GM10847 (cell line): ENCODE measurements around the gene ZNF181.
A peak's percentile ranks its signal among the peaks of the same experiment; 100 is the strongest.

Source experiments
- POLR2A ChIP-seq: IDR thresholded peaks from 2 replicates; pipeline ENCODE4 v1.6.1; 2011; ENCODE audit not compliant: insufficient read length; ENCODE audit errors: extremely low read depth

The ZNF181 gene

GRCh38 chr19:34732612-34733211 is 1.3 kb upstream of the ZNF181 start:
- TF ChIP-seq POLR2A: no peak

- TF ChIP-seq POLR2A: no peak
Observed at GRCh38 chr19:34733266-34733745, 737 bp upstream of the ZNF181 start.

GRCh38 chr19:34734537-34735103 is 577 bp downstream of the ZNF181 start:
- no peak for TF ChIP-seq POLR2A

GRCh38 chr19:34744896-34745690 is 11.1 kb downstream of the ZNF181 start:
- TF ChIP-seq POLR2A: no peak

- TF ChIP-seq POLR2A: no peak
Observed at GRCh38 chr19:34757441-34757840, 23.4 kb downstream of the ZNF181 start.

- no peak for TF ChIP-seq POLR2A
Observed at GRCh38 chr19:34759218-34759917, 25.3 kb downstream of the ZNF181 start.

GRCh38 chr19:34766386-34766785 is 32.3 kb downstream of the ZNF181 start:
- no peak for TF ChIP-seq POLR2A

GRCh38 chr19:34767951-34768350 is 33.9 kb downstream of the ZNF181 start:
- no peak for TF ChIP-seq POLR2A

- TF ChIP-seq POLR2A: peak; percentile 53
Observed at GRCh38 chr19:34772697-34773554, 38.9 kb downstream of the ZNF181 start, which contains the start of gene ZNF599. Gene ZNF599 (minus strand): TSS chr19:34773215. CDS start chr19:34772841, 374 bp downstream.

- TF ChIP-seq POLR2A: no peak
Observed at GRCh38 chr19:34773555-34773864, 39.5 kb downstream of the ZNF181 start.

GRCh38 chr19:34774857-34775256 is 40.8 kb downstream of the ZNF181 start:
- TF ChIP-seq POLR2A: no peak

- no peak for TF ChIP-seq POLR2A
Observed at GRCh38 chr19:34778342-34778741, 44.3 kb downstream of the ZNF181 start.

- no peak for TF ChIP-seq POLR2A
Observed at GRCh38 chr19:34779652-34780051, 45.6 kb downstream of the ZNF181 start.

GRCh38 chr19:34786236-34786635 is 52.2 kb downstream of the ZNF181 start:
- TF ChIP-seq POLR2A: no peak
